B cell (primary cell): ENCODE data around the gene HEXD. TPM values are rescaled to one million over a fixed set of nuclear protein-coding genes. Genes with fewer than 3 reads are reported as not detected.

Source experiments
- ATAC-seq: fragments of 200-7000 bp; cut with Tn5 transposase; one replicate; pipeline ENCODE4 v1.10.0; 2021; ENCODE audit warnings: low read depth, mild to moderate bottlenecking, moderate number of reproducible peaks, moderate library complexity
- CTCF ChIA-PET: fragments of 350-600 bp; sonication (Branson Sonifier 250); formaldehyde crosslinking; loops from one replicate; lab custom pipeline; 2021; ENCODE audit warnings: antibody characterized with exemption, inconsistent platforms; lab: Charles Lee
- POLR2A ChIA-PET: fragments of 350-600 bp; sonication (Branson Sonifier 250); formaldehyde crosslinking; loops from one replicate; lab custom pipeline; 2021; ENCODE audit warnings: antibody characterized with exemption; lab: Charles Lee
- DNase-seq: peaks from one replicate; pipeline ENCODE4 v3.0.0; 2013
- H2AFZ ChIP-seq: 2 replicates; pipeline ENCODE4 v1.6.1; 2012; ENCODE audit warnings: mild to moderate bottlenecking, low read depth, low read length; ENCODE audit not compliant: insufficient read depth, poor library complexity, severe bottlenecking
- H3K27ac ChIP-seq, 2 donors: 1 replicate in 1 of 2; 2 replicates in 1 of 2; pipeline ENCODE4 v1.5.1; 2012 to 2013; ENCODE audit warnings: low read length in 2 of 2, mild to moderate bottlenecking in 2 of 2, moderate library complexity in 1 of 2
- H3K27me3 ChIP-seq, 4 experiments: fragments of 200-600 bp in 1 of 4; sonication (generic) in 1 of 4; replicated peaks in 1 of 4; 1 replicate in 2 of 4; 2 replicates in 2 of 4; pipeline versions ENCODE4 v1.6.1 to v1.7.0; 2013 to 2016; ENCODE audit warnings: low read length in 3 of 4, mild to moderate bottlenecking in 2 of 4, mixed read lengths in 1 of 4, moderate library complexity in 1 of 4; ENCODE audit not compliant: insufficient read depth in 4 of 4, control insufficient read depth in 3 of 4; ENCODE audit errors: control extremely low read depth in 1 of 4
- H3K36me3 ChIP-seq, 2 experiments: replicated peaks in 1 of 2; 1 replicate in 1 of 2; 2 replicates in 1 of 2; pipeline versions ENCODE4 v1.6.1 to v1.7.1; 2013; ENCODE audit warnings: low read length in 1 of 2; ENCODE audit not compliant: insufficient read depth in 2 of 2, control insufficient read depth in 1 of 2; ENCODE audit errors: control extremely low read depth in 1 of 2, extremely low read depth in 1 of 2
- H3K4me1 ChIP-seq, 2 donors: fragments of 200-600 bp in 1 of 2; sonication (generic) in 1 of 2; 1 replicate in 1 of 2; 2 replicates in 1 of 2; pipeline versions ENCODE4 v1.5.1 to v1.6.1; 2013 to 2017; ENCODE audit warnings: low read length in 2 of 2; ENCODE audit not compliant: control insufficient read depth in 2 of 2, insufficient read depth in 2 of 2
- H3K4me2 ChIP-seq: replicated peaks from 2 replicates; pipeline ENCODE3; 2012; ENCODE audit warnings: mild to moderate bottlenecking, low read depth, low read length; ENCODE audit not compliant: poor library complexity, severe bottlenecking
- H3K4me3 ChIP-seq, 5 experiments: fragments of 200-600 bp in 1 of 5; sonication (generic) in 1 of 5; 1 replicate in 3 of 5; 2 replicates in 2 of 5; pipeline versions ENCODE4 v1.5.1 to v1.7.0; 2011 to 2016; ENCODE audit warnings: low read length in 4 of 5, mild to moderate bottlenecking in 4 of 5, low read depth in 2 of 5, control low read depth in 1 of 5, moderate library complexity in 1 of 5; ENCODE audit not compliant: insufficient read depth in 1 of 5; ENCODE audit errors: control extremely low read depth in 1 of 5, extremely low read depth in 1 of 5
- H3K79me2 ChIP-seq: fragments of 200-600 bp; sonication (generic); one replicate; pipeline ENCODE4 v1.6.0; 2016; ENCODE audit warnings: low read length; ENCODE audit not compliant: control insufficient read depth, insufficient read depth
- H3K9ac ChIP-seq: fragments of 200-600 bp; sonication (generic); 2 replicates; pipeline ENCODE4 v1.6.1; 2017; ENCODE audit warnings: mild to moderate bottlenecking, low read length, moderate library complexity
- H3K9me3 ChIP-seq, 3 donors: one replicate each; pipeline versions ENCODE4 v1.6.1 to v1.7.1; 2013; ENCODE audit warnings: low read length in 2 of 3; ENCODE audit not compliant: control insufficient read depth in 2 of 3, insufficient read depth in 1 of 3; ENCODE audit errors: control extremely low read depth in 1 of 3
- H4K20me1 ChIP-seq: 2 replicates; pipeline ENCODE4 v1.6.0; 2012; ENCODE audit warnings: mild to moderate bottlenecking, low read length; ENCODE audit not compliant: insufficient read depth, control insufficient read depth, poor library complexity, severe bottlenecking
- H3K27ac Mint-ChIP-seq: one replicate; pipeline ENCODE4 v1.8.0; 2021; ENCODE audit warnings: mixed read lengths
- H3K27me3 Mint-ChIP-seq: one replicate; pipeline ENCODE4 v1.8.0; 2021; ENCODE audit warnings: mixed read lengths
- H3K4me1 Mint-ChIP-seq: one replicate; pipeline ENCODE4 v1.8.0; 2021; ENCODE audit warnings: mixed read lengths
- H3K4me3 Mint-ChIP-seq: one replicate; pipeline ENCODE4 v1.8.0; 2021; ENCODE audit warnings: mixed read lengths
- H3K9me3 Mint-ChIP-seq: one replicate; pipeline ENCODE4 v1.8.0; 2022; ENCODE audit warnings: mixed read lengths; ENCODE audit not compliant: insufficient read depth
- CTCF ChIP-seq: fragments of 200-600 bp; IDR thresholded peaks from one replicate; pipeline ENCODE4 v1.8.0; 2022; ENCODE audit warnings: antibody characterized with exemption, mild to moderate bottlenecking
- EZH2 ChIP-seq: IDR thresholded peaks from 2 replicates; pipeline ENCODE4 v1.6.1; 2012; ENCODE audit warnings: borderline replicate concordance, low read depth, mild to moderate bottlenecking, moderate library complexity, low read length; ENCODE audit not compliant: insufficient read depth, poor library complexity, severe bottlenecking
- WGBS: methylation state at CpG from one replicate; pipeline ENCODE4 v1.1.5; 2013; ENCODE audit warnings: missing lambda C conversion rate; ENCODE audit not compliant: insufficient coverage; 5-methylcytosine and 5-hydroxymethylcytosine counted together
- intact Hi-C: fragments of 100-400 bp; cut with micrococcal nuclease; formaldehyde crosslinking; loops from one replicate; pipeline ENCODE4 v1.10.0; 2022
- polyA plus RNA-seq: library from polyadenylated mRNA; depleted of rRNA; stranded (reverse); fragments of >200 nt; gene quantifications from 2 replicates; pipeline ENCODE4 v1.2.3, GENCODE V29; 2012
- total RNA-seq, 2 donors: library from RNA; stranded (reverse); fragments of 120-200 nt in 1 of 2; gene quantifications; 1 replicate in 1 of 2; 2 replicates in 1 of 2; pipeline versions ENCODE4 v1.2.3 to v1.2.4, GENCODE V29; 2013 to 2022

The HEXD gene
- total and polyA plus RNA-seq, 2 donors (not counting 1 experiment from before 2014, with no cell fraction given), result 128 to 317 TPM

- H3K9ac ChIP-seq, result no peak overlapping the region
Measured at GRCh38 chr17:82382933-82383255, 35.3 kb upstream of the HEXD start.

GRCh38 chr17:82383411-82383810, 34.7 kb upstream of the HEXD start:
- POLR2A ChIA-PET, result no interaction called here

More at GRCh38 chr17:82382933-82383255, 35.3 kb upstream of the HEXD start:
- H3K4me1 ChIP-seq, result no peaks in the 10 kb centered on the region
- H3K9me3 Mint-ChIP-seq, result no peaks in the 10 kb centered on the region
- ATAC-seq, result no peak
- H3K79me2 ChIP-seq, result no peaks in the 10 kb centered on the region
- 81% methylated on average over 11 of the region's 11 CpGs for WGBS
- no peaks in the 10 kb centered on the region for H3K9me3 ChIP-seq
- intact Hi-C loops, result no loop called here
- TF ChIP-seq EZH2, result no peak
- no peak for TF ChIP-seq CTCF
- no peak overlapping the region for H3K27ac Mint-ChIP-seq
- no peak overlapping the region for H3K27ac ChIP-seq
- POLR2A ChIA-PET, result no interaction called here
- H3K4me2 ChIP-seq, result no peak overlapping the region
- H3K4me3 ChIP-seq, result no peak overlapping the region
- no peak for DNase-seq
- H3K36me3 ChIP-seq, result no peaks in the 10 kb centered on the region
- no peaks in the 10 kb centered on the region for H4K20me1 ChIP-seq
- no peak overlapping the region for H2AFZ ChIP-seq
- peaks cover 3% of the 10 kb centered on the region for H3K4me1 Mint-ChIP-seq
- H3K4me3 Mint-ChIP-seq, result no peak overlapping the region
- peaks cover 18% of the 10 kb centered on the region for H3K27me3 Mint-ChIP-seq
- CTCF ChIA-PET, result no interaction called here
- peaks cover 0 to 55% (median 4%) of the 10 kb centered on the region in 4 experiments for H3K27me3 ChIP-seq

More at GRCh38 chr17:82383411-82383810, 34.7 kb upstream of the HEXD start:
- no peaks in the 10 kb centered on the region for H3K79me2 ChIP-seq
- H3K4me3 ChIP-seq, result no peak overlapping the region
- H3K4me3 Mint-ChIP-seq, result no peak overlapping the region
- H3K9ac ChIP-seq, result no peak overlapping the region
- TF ChIP-seq EZH2 (no peak), CTCF (no peak)
- no peak overlapping the region for H3K27ac ChIP-seq
- H2AFZ ChIP-seq, result no peak overlapping the region
- peaks cover 3% of the 10 kb centered on the region for H3K4me1 Mint-ChIP-seq
- no peak overlapping the region for H3K27ac Mint-ChIP-seq
- peaks cover 18% of the 10 kb centered on the region for H3K27me3 Mint-ChIP-seq
- H3K36me3 ChIP-seq, result no peaks in the 10 kb centered on the region
- no peaks in the 10 kb centered on the region for H4K20me1 ChIP-seq
- no peaks in the 10 kb centered on the region for H3K9me3 Mint-ChIP-seq
- CTCF ChIA-PET, result interaction anchor here (0.7 kb wide), 1 partner anchor 13 kb away, joined by 3 read pairs; no protein-coding TSS in a partner anchor
- no peaks in the 10 kb centered on the region for H3K9me3 ChIP-seq
- H3K27me3 ChIP-seq, result peaks cover 0 to 50% (median 4%) of the 10 kb centered on the region in 4 experiments
- H3K4me2 ChIP-seq, result no peak overlapping the region
- ATAC-seq (no peak), DNase-seq (no peak)
- 81% methylated on average over 16 of the region's 18 CpGs for WGBS
- H3K4me1 ChIP-seq, result no peaks in the 10 kb centered on the region
- intact Hi-C loops, result no loop called here
